IPS-18c (cell line): Measurements from ENCODE around the gene STRA6.
A peak's percentile ranks its signal among the peaks of the same experiment; 100 is the strongest.

Experiments
- H3K4me3 ChIP-seq: 2 replicates; pipeline ENCODE4 v1.7.0; 2013; ENCODE audit warnings: low read depth, mild to moderate bottlenecking, low read length, moderate library complexity; ENCODE audit not compliant: insufficient read depth
- H3K9me3 ChIP-seq: one replicate; pipeline ENCODE4 v1.6.1; 2013; ENCODE audit warnings: mild to moderate bottlenecking, low read length, moderate library complexity; ENCODE audit not compliant: control insufficient read depth, insufficient read depth

STRA6 gene

GRCh38 chr15:74202452-74203401 is at the start of gene STRA6:
TSS of gene STRA6 (minus strand) at chr15:74202787. CDS start at chr15:74202267, 520 bp downstream.
- Histone ChIP-seq H3K4me3 (peak within 1 kb of the TSS; percentile 52), H3K9me3 (no peaks in the 10 kb centered on the region)

- Histone ChIP-seq H3K9me3 (no peaks in the 10 kb centered on the region), H3K4me3 (no peak overlapping the region)
These were observed 49.7 kb upstream of the STRA6 start for GRCh38 chr15:74252291-74252690.

- H3K9me3 ChIP-seq: no peaks in the 10 kb centered on the region
- H3K4me3 ChIP-seq: no peak overlapping the region
These were observed 48.7 kb upstream of the STRA6 start for GRCh38 chr15:74251131-74251811.

- no peaks in the 10 kb centered on the region for H3K9me3 ChIP-seq
These were observed 47.7 kb upstream of the STRA6 start for GRCh38 chr15:74250266-74250665.

GRCh38 chr15:74245342-74245931 is 42.9 kb upstream of the STRA6 start:
- no peaks in the 10 kb centered on the region for H3K9me3 ChIP-seq
- peak overlapping the region; percentile 2 for H3K4me3 ChIP-seq

More at GRCh38 chr15:74250266-74250665, 47.7 kb upstream of the STRA6 start:
- H3K4me3 ChIP-seq: no peak overlapping the region

- H3K4me3 ChIP-seq: peak overlapping the region; percentile 2
These were observed 42.3 kb upstream of the STRA6 start for GRCh38 chr15:74244822-74245341.

GRCh38 chr15:74243431-74243830 is 40.8 kb upstream of the STRA6 start:
- peaks cover 2% of the 10 kb centered on the region for H3K9me3 ChIP-seq
- H3K4me3 ChIP-seq: no peak overlapping the region

More at GRCh38 chr15:74244822-74245341, 42.3 kb upstream of the STRA6 start:
- peaks cover 2% of the 10 kb centered on the region for H3K9me3 ChIP-seq

- Histone ChIP-seq H3K9me3 (peaks cover 2% of the 10 kb centered on the region), H3K4me3 (no peak overlapping the region)
These were observed 40.0 kb upstream of the STRA6 start for GRCh38 chr15:74242441-74243185.

- H3K9me3 ChIP-seq: peaks cover 2% of the 10 kb centered on the region
- H3K4me3 ChIP-seq: no peak overlapping the region
These were observed 38.5 kb upstream of the STRA6 start for GRCh38 chr15:74240897-74241614.

GRCh38 chr15:74240002-74240568 is 37.5 kb upstream of the STRA6 start:
- no peak overlapping the region for H3K4me3 ChIP-seq
- H3K9me3 ChIP-seq: peaks cover 2% of the 10 kb centered on the region

- Histone ChIP-seq H3K4me3 (no peak overlapping the region), H3K9me3 (peaks cover 4% of the 10 kb centered on the region)
These were observed 36.6 kb upstream of the STRA6 start for GRCh38 chr15:74239051-74239705.

- H3K9me3 ChIP-seq: peaks cover 4% of the 10 kb centered on the region
- H3K4me3 ChIP-seq: no peak within 1 kb of the TSS
These were observed 33.4 kb upstream of the STRA6 start, which contains the start of gene CCDC33 for GRCh38 chr15:74235962-74236361. TSS of gene CCDC33 (plus strand) at chr15:74236326. CDS start at chr15:74236720, 394 bp downstream.

- peaks cover 2% of the 10 kb centered on the region for H3K9me3 ChIP-seq
These were observed 31.9 kb upstream of the STRA6 start for GRCh38 chr15:74234598-74234875.

GRCh38 chr15:74233851-74234597 is 31.4 kb upstream of the STRA6 start:
- Histone ChIP-seq H3K4me3 (no peak overlapping the region), H3K9me3 (peaks cover 2% of the 10 kb centered on the region)

More at GRCh38 chr15:74234598-74234875, 31.9 kb upstream of the STRA6 start:
- H3K4me3 ChIP-seq: no peak overlapping the region

GRCh38 chr15:74233373-74233772 is 30.8 kb upstream of the STRA6 start:
- Histone ChIP-seq H3K9me3 (peaks cover 2% of the 10 kb centered on the region), H3K4me3 (no peak overlapping the region)
